ENCODE measurements around the gene GATAD2B. TPM values are rescaled to one million over a fixed set of nuclear protein-coding genes. Genes with fewer than 3 reads are reported as not detected.
A peak's percentile ranks its signal among the peaks of the same experiment; 100 is the strongest.

GATAD2B gene
- total RNA-seq, 1 donor: 11.6 TPM

- Histone ChIP-seq H3K27me3 (ENCODE audit: insufficient read depth, low read length) (no peaks in the 10 kb centered on the region), H2AFZ (ENCODE audit: low read length) (no peak overlapping the region), H3K4me1 (ENCODE audit: insufficient read depth, low read length) (peaks cover 30% of the 10 kb centered on the region), H3K4me3 (ENCODE audit: insufficient read depth, low read length) (no peak overlapping the region), H3K27ac (ENCODE audit: low read depth, low read length) (no peak overlapping the region), H3K36me3 (ENCODE audit: insufficient read depth, low read length) (peaks cover 5% of the 10 kb centered on the region), H3K79me2 (ENCODE audit: insufficient read depth, low read length) (peaks cover 11% of the 10 kb centered on the region), H3K9me3 (ENCODE audit: low read depth, low read length) (no peaks in the 10 kb centered on the region), H3K4me2 (ENCODE audit: insufficient read depth, low read length) (no peak overlapping the region), H4K20me1 (ENCODE audit: insufficient read depth, low read length) (peaks cover 6% of the 10 kb centered on the region)
- no peak for DNase-seq (ENCODE audit: insufficient read length, low spot score, missing footprints)
- TF ChIP-seq, protein P1, sequence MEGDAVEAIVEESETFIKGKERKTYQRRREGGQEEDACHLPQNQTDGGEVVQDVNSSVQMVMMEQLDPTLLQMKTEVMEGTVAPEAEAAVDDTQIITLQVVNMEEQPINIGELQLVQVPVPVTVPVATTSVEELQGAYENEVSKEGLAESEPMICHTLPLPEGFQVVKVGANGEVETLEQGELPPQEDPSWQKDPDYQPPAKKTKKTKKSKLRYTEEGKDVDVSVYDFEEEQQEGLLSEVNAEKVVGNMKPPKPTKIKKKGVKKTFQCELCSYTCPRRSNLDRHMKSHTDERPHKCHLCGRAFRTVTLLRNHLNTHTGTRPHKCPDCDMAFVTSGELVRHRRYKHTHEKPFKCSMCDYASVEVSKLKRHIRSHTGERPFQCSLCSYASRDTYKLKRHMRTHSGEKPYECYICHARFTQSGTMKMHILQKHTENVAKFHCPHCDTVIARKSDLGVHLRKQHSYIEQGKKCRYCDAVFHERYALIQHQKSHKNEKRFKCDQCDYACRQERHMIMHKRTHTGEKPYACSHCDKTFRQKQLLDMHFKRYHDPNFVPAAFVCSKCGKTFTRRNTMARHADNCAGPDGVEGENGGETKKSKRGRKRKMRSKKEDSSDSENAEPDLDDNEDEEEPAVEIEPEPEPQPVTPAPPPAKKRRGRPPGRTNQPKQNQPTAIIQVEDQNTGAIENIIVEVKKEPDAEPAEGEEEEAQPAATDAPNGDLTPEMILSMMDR (IDR thresholded peaks at IDR 0.05; ENCODE audit: extremely low read depth, low read depth, low read length): no peak
Measured at GRCh38 chr1:153926405-153926804, 3.6 kb upstream of the GATAD2B start.

DNA sequence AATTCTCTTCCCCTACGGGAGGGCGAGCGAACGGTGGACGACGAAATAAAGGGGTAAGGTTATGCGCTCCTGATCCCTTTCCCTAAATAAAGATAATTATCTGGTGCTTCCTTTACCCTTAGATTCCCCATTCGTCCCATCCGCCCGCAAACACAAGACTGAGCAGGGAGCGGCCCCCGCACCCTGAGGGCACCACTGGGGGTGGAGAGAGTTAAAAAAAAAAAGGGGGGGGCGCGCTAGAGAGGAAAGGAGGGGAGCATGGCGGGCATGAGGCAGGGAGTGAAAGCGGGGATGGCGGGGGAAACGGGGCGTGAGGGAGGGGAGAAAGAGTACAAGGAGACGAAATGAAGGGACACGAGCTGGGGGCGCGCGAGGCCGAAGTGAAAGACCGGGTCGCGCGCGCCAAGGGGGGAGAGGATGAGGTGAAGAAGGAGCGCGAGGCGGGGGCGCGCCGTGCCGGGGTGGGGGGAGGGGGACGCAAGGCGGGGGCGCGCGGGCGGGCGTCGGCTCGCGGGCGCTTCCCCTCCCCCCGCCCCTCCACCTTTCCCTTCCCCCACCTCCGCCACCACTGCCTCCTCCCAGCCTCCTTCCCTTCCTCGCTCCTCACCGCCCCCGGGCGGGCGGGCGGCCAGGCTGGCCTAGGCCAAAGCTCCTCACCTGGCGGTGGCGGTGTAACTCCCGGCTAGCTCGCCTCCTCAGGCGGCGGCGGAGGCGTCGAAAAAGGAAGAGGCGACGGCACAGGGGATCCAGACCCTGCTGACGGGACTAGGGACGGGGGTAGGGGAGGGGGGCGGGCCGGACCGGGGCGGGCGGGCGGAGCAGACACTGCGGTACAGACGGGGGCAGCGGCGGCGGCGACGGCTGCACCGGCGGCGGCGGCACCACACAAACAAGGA, 448 bp downstream of the GATAD2B start:
- no peaks in the 10 kb centered on the region for H3K27me3 ChIP-seq (ENCODE audit: insufficient read depth, low read length)
- H2AFZ ChIP-seq (ENCODE audit: low read length): peak overlapping the region; percentile 61
- H4K20me1 ChIP-seq (ENCODE audit: insufficient read depth, low read length): peaks cover 41% of the 10 kb centered on the region
- peaks cover 29% of the 10 kb centered on the region for H3K4me1 ChIP-seq (ENCODE audit: insufficient read depth, low read length)
- TF ChIP-seq, protein P1 (IDR thresholded peaks at IDR 0.05; ENCODE audit: extremely low read depth, low read depth, low read length): no peak
- peak overlapping the region; percentile 83 for H3K4me3 ChIP-seq (ENCODE audit: insufficient read depth, low read length)
- H3K79me2 ChIP-seq (ENCODE audit: insufficient read depth, low read length): peaks cover 50% of the 10 kb centered on the region
- H3K4me2 ChIP-seq (ENCODE audit: insufficient read depth, low read length): peak overlapping the region; percentile 96
- no peak overlapping the region for H3K27ac ChIP-seq (ENCODE audit: low read depth, low read length)
- H3K36me3 ChIP-seq (ENCODE audit: insufficient read depth, low read length): peaks cover 4% of the 10 kb centered on the region
- peak; percentile 73 for DNase-seq (ENCODE audit: insufficient read length, low spot score, missing footprints)
- H3K9me3 ChIP-seq (ENCODE audit: low read depth, low read length): no peaks in the 10 kb centered on the region

DNA sequence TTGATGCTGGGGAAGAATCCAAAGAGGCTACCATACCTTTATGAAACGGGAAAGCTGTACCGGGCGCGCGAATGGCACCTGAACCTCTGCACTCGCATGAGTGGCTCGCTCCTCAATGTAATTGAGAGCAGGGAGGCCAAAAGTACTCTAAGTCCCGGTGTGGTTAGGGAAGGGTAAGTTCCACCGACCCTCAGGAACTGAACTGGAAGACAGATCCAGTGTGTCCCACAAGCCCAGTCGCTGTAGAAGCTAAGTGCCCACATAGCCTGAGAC, 1.0 kb downstream of the GATAD2B start:
- H3K4me2 ChIP-seq (ENCODE audit: insufficient read depth, low read length): peak overlapping the region; percentile 96
- no peaks in the 10 kb centered on the region for H3K9me3 ChIP-seq (ENCODE audit: low read depth, low read length)
- TF ChIP-seq, protein P1 (IDR thresholded peaks at IDR 0.05; ENCODE audit: extremely low read depth, low read depth, low read length): no peak
- peaks cover 56% of the 10 kb centered on the region for H3K79me2 ChIP-seq (ENCODE audit: insufficient read depth, low read length)
- H3K4me3 ChIP-seq (ENCODE audit: insufficient read depth, low read length): peak overlapping the region; percentile 83
- peaks cover 4% of the 10 kb centered on the region for H3K36me3 ChIP-seq (ENCODE audit: insufficient read depth, low read length)
- peak; percentile 64 for DNase-seq (ENCODE audit: insufficient read length, low spot score, missing footprints)
- H2AFZ ChIP-seq (ENCODE audit: low read length): peak overlapping the region; percentile 36
- no peaks in the 10 kb centered on the region for H3K27me3 ChIP-seq (ENCODE audit: insufficient read depth, low read length)
- peaks cover 29% of the 10 kb centered on the region for H3K4me1 ChIP-seq (ENCODE audit: insufficient read depth, low read length)
- H4K20me1 ChIP-seq (ENCODE audit: insufficient read depth, low read length): peaks cover 41% of the 10 kb centered on the region
- no peak overlapping the region for H3K27ac ChIP-seq (ENCODE audit: low read depth, low read length)

DNA sequence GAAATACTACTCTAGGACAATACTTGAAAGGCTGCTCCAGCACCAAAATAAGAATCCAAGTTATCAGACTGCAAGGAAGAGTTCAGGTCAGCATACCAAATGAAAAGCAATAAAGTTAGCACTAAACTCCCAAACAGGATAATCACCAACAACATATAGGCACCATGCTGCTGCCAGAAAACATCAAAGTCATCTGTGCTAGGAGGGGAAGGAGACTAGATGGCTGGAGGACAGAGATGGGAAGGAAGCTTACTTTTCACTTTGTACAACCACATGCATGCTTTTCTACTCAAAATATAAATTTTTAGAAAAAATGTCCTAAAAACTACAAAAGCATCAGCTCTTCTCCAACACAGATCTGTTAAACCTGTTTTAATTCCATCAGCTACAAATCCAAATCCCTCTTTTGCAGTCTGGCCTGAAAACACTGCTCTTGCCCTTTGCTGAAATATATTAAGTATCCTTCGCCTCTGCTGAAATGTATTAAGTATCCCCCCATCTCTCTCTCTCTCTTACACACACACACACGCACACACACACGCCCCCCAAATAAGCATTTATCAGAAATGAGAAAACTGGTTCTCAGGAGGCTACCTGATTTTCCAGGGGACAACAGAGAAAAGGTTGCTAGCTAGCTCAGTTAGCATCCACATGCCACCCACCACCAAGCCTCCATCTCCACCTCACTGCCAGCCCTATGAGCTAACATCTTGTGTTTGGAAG, 1.5 kb downstream of the GATAD2B start:
- peaks cover 46% of the 10 kb centered on the region for H4K20me1 ChIP-seq (ENCODE audit: insufficient read depth, low read length)
- peaks cover 29% of the 10 kb centered on the region for H3K4me1 ChIP-seq (ENCODE audit: insufficient read depth, low read length)
- peak overlapping the region; percentile 36 for H2AFZ ChIP-seq (ENCODE audit: low read length)
- H3K9me3 ChIP-seq (ENCODE audit: low read depth, low read length): no peaks in the 10 kb centered on the region
- H3K27ac ChIP-seq (ENCODE audit: low read depth, low read length): no peak overlapping the region
- peak overlapping the region; percentile 96 for H3K4me2 ChIP-seq (ENCODE audit: insufficient read depth, low read length)
- TF ChIP-seq, protein P1 (IDR thresholded peaks at IDR 0.05; ENCODE audit: extremely low read depth, low read depth, low read length): no peak
- H3K36me3 ChIP-seq (ENCODE audit: insufficient read depth, low read length): peaks cover 5% of the 10 kb centered on the region
- H3K79me2 ChIP-seq (ENCODE audit: insufficient read depth, low read length): peaks cover 61% of the 10 kb centered on the region
- H3K27me3 ChIP-seq (ENCODE audit: insufficient read depth, low read length): no peaks in the 10 kb centered on the region
- peak overlapping the region; percentile 83 for H3K4me3 ChIP-seq (ENCODE audit: insufficient read depth, low read length)
- DNase-seq (ENCODE audit: insufficient read length, low spot score, missing footprints): no peak
